ENCODE measurements around the gene RPL11.

The RPL11 gene

GRCh38 chr1:23736437-23737134 is 45.0 kb downstream of the RPL11 start:
- Mint-ChIP-seq H3K27me3 (no peaks in the 10 kb centered on the region), H3K4me3 (no peak overlapping the region), H3K4me1 (ENCODE audit: low read depth) (no peaks in the 10 kb centered on the region), H3K36me3 (no peaks in the 10 kb centered on the region), H3K27ac (no peak overlapping the region), H3K9me3 (ENCODE audit: low read depth) (no peaks in the 10 kb centered on the region)

GRCh38 chr1:23741609-23742008 is 50.0 kb downstream of the RPL11 start:
- Mint-ChIP-seq H3K4me3 (peak overlapping the region; percentile 93), H3K27me3 (no peaks in the 10 kb centered on the region), H3K4me1 (ENCODE audit: low read depth) (peaks cover 31% of the 10 kb centered on the region), H3K27ac (no peak overlapping the region), H3K9me3 (ENCODE audit: low read depth) (no peaks in the 10 kb centered on the region), H3K36me3 (no peaks in the 10 kb centered on the region)

GRCh38 chr1:23742670-23743286 is 51.2 kb downstream of the RPL11 start:
- H3K4me1 Mint-ChIP-seq (ENCODE audit: low read depth) = peaks cover 43% of the 10 kb centered on the region
- no peaks in the 10 kb centered on the region for H3K9me3 Mint-ChIP-seq (ENCODE audit: low read depth)

GRCh38 chr1:23743287-23744152 is 51.9 kb downstream of the RPL11 start, which contains the start of gene ELOA:
ELOA (plus strand) TSS chr1:23743471; CDS start chr1:23743504, 33 bp downstream.
- Mint-ChIP-seq H3K36me3 (no peaks in the 10 kb centered on the region), H3K9me3 (ENCODE audit: low read depth) (no peaks in the 10 kb centered on the region), H3K4me3 (peak within 1 kb of the TSS; percentile 94), H3K27ac (peak within 1 kb of the TSS; percentile 93), H3K27me3 (no peaks in the 10 kb centered on the region), H3K4me1 (ENCODE audit: low read depth) (peaks cover 50% of the 10 kb centered on the region)

More at GRCh38 chr1:23742670-23743286, 51.2 kb downstream of the RPL11 start:
- Mint-ChIP-seq H3K36me3 (no peaks in the 10 kb centered on the region), H3K27ac (peak overlapping the region; percentile 93), H3K27me3 (no peaks in the 10 kb centered on the region), H3K4me3 (peak overlapping the region; percentile 93)

GRCh38 chr1:23745515-23745914 is 53.9 kb downstream of the RPL11 start:
- peak overlapping the region; percentile 94 for H3K4me3 Mint-ChIP-seq
- no peaks in the 10 kb centered on the region for H3K27me3 Mint-ChIP-seq
- H3K9me3 Mint-ChIP-seq (ENCODE audit: low read depth) = no peaks in the 10 kb centered on the region
- H3K4me1 Mint-ChIP-seq (ENCODE audit: low read depth) = peaks cover 58% of the 10 kb centered on the region
- H3K36me3 Mint-ChIP-seq = no peaks in the 10 kb centered on the region
- H3K27ac Mint-ChIP-seq = peak overlapping the region; percentile 23

Measured in activated naive CD8-positive, alpha-beta T cell (primary cell).